OCI-LY1 (cell line): ENCODE data around the gene ACTR3.

ENCODE experiments used
- EZH2 ChIP-seq: fragments of 200-600 bp; sonication (generic), shearing (Covaris generic); IDR thresholded peaks from 2 replicates; pipeline ENCODE4 v1.8.0; 2017; ENCODE audit warnings: borderline replicate concordance, mixed run types, mild to moderate bottlenecking, antibody characterized with exemption, low read length, moderate library complexity, mixed read lengths
- TF ChIP-seq, protein P1 (sequence below): fragments of 200-600 bp; sonication (generic), shearing (Covaris generic); IDR thresholded peaks from 2 replicates; pipeline ENCODE4 v1.5.1; 2017; ENCODE audit warnings: mild to moderate bottlenecking, antibody characterized with exemption, low read length, moderate library complexity, mixed read lengths

DNA sequence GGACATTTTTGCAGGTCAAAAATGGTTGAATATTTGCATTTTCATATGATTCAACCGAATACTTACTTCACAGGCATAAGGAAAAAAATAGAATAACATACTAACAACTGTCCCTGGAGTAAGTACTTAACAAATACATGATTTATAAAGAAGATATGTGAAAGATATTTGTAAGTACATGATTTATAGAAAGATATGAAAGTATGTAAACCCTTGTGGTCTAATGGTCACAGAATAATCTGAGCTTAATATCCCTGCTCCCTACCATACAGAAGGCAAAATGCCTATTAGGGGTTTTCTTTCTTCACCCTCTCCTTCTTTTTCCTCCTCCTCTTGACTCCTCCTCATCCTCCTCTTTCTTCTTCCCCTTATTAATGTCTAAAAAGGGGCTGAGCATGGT is 20.6 kb upstream of the ACTR3 start:
- TF ChIP-seq, protein P1, sequence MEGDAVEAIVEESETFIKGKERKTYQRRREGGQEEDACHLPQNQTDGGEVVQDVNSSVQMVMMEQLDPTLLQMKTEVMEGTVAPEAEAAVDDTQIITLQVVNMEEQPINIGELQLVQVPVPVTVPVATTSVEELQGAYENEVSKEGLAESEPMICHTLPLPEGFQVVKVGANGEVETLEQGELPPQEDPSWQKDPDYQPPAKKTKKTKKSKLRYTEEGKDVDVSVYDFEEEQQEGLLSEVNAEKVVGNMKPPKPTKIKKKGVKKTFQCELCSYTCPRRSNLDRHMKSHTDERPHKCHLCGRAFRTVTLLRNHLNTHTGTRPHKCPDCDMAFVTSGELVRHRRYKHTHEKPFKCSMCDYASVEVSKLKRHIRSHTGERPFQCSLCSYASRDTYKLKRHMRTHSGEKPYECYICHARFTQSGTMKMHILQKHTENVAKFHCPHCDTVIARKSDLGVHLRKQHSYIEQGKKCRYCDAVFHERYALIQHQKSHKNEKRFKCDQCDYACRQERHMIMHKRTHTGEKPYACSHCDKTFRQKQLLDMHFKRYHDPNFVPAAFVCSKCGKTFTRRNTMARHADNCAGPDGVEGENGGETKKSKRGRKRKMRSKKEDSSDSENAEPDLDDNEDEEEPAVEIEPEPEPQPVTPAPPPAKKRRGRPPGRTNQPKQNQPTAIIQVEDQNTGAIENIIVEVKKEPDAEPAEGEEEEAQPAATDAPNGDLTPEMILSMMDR: no peak
- no peak for TF ChIP-seq EZH2
